GM10847 (cell line): Measurements from ENCODE around the gene CXCR3.

Source experiments
- POLR2A ChIP-seq: IDR thresholded peaks from 2 replicates; pipeline ENCODE4 v1.6.1; 2011; ENCODE audit not compliant: insufficient read length; ENCODE audit errors: extremely low read depth

The CXCR3 gene

GRCh38 chrX:71637848-71638247 lies 19.5 kb upstream of the CXCR3 start:
- no peak for TF ChIP-seq POLR2A

- TF ChIP-seq POLR2A = no peak
These were observed 18.9 kb upstream of the CXCR3 start for GRCh38 chrX:71637253-71637618.

GRCh38 chrX:71636438-71637252 lies 18.3 kb upstream of the CXCR3 start:
- no peak for TF ChIP-seq POLR2A

- no peak for TF ChIP-seq POLR2A
These were observed 16.1 kb upstream of the CXCR3 start for GRCh38 chrX:71634366-71634765.

- TF ChIP-seq POLR2A = no peak
These were observed 14.8 kb upstream of the CXCR3 start for GRCh38 chrX:71632923-71633657.

- no peak for TF ChIP-seq POLR2A
These were observed 11.2 kb upstream of the CXCR3 start for GRCh38 chrX:71629467-71629866.

GRCh38 chrX:71627588-71628404 lies 9.5 kb upstream of the CXCR3 start:
- no peak for TF ChIP-seq POLR2A

- no peak for TF ChIP-seq POLR2A
These were observed 8.3 kb upstream of the CXCR3 start for GRCh38 chrX:71626576-71626975.

- TF ChIP-seq POLR2A = no peak
These were observed 7.2 kb upstream of the CXCR3 start for GRCh38 chrX:71625471-71625870.

GRCh38 chrX:71623714-71624113 lies 5.4 kb upstream of the CXCR3 start:
- TF ChIP-seq POLR2A = no peak

GRCh38 chrX:71622576-71623450 lies 4.5 kb upstream of the CXCR3 start:
- TF ChIP-seq POLR2A = no peak

GRCh38 chrX:71622032-71622575 lies 3.8 kb upstream of the CXCR3 start:
- no peak for TF ChIP-seq POLR2A

- no peak for TF ChIP-seq POLR2A
These were observed 3.3 kb upstream of the CXCR3 start for GRCh38 chrX:71621603-71622002.

- no peak for TF ChIP-seq POLR2A
These were observed 1.7 kb upstream of the CXCR3 start for GRCh38 chrX:71619986-71620385.

GRCh38 chrX:71619193-71619592 lies 882 bp upstream of the CXCR3 start:
- no peak for TF ChIP-seq POLR2A

- TF ChIP-seq POLR2A = no peak
These were observed 476 bp upstream of the CXCR3 start for GRCh38 chrX:71618787-71619186.
